GM12865 (cell line): ENCODE measurements around the gene DGKI.
A peak's percentile ranks its signal among the peaks of the same experiment; 100 is the strongest.

Experiments used
- DNase-seq: peaks from one replicate; pipeline ENCODE4 v3.0.0; 2010; ENCODE audit warnings: low read depth
- H3K4me3 ChIP-seq: 2 replicates; pipeline ENCODE4 v1.5.1; 2011; ENCODE audit warnings: mild to moderate bottlenecking, low read depth, low read length, control low read depth
- TF ChIP-seq, protein P1 (sequence below): IDR thresholded peaks from 2 replicates; pipeline ENCODE4 v1.5.1; 2011; ENCODE audit warnings: low read length, control low read depth, low read depth, inconsistent platforms; ENCODE audit not compliant: insufficient read depth; ENCODE audit errors: missing control alignments

The DGKI gene

DNA sequence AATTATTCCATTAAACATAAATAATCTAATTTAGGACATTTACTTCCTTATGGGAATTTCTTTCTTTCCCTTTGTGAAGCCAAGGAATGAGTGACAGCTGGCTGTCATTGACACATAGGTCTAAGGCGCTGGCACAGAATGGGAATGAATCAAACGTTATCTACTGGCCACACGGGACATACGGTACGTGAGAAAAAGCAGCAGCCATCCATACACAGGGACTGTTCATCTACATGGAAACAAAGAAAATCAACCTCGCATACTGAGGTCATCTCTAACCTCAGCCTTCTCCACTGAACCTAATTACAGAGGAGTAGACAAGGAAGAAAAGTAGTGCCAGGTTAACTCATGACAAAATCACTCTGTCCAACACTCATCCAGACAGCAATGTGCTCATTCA is 376.9 kb downstream of the DGKI start:
- DNase-seq, result no peak
- no peak overlapping the region for H3K4me3 ChIP-seq
- TF ChIP-seq, protein P1, sequence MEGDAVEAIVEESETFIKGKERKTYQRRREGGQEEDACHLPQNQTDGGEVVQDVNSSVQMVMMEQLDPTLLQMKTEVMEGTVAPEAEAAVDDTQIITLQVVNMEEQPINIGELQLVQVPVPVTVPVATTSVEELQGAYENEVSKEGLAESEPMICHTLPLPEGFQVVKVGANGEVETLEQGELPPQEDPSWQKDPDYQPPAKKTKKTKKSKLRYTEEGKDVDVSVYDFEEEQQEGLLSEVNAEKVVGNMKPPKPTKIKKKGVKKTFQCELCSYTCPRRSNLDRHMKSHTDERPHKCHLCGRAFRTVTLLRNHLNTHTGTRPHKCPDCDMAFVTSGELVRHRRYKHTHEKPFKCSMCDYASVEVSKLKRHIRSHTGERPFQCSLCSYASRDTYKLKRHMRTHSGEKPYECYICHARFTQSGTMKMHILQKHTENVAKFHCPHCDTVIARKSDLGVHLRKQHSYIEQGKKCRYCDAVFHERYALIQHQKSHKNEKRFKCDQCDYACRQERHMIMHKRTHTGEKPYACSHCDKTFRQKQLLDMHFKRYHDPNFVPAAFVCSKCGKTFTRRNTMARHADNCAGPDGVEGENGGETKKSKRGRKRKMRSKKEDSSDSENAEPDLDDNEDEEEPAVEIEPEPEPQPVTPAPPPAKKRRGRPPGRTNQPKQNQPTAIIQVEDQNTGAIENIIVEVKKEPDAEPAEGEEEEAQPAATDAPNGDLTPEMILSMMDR, result no peak

DNA sequence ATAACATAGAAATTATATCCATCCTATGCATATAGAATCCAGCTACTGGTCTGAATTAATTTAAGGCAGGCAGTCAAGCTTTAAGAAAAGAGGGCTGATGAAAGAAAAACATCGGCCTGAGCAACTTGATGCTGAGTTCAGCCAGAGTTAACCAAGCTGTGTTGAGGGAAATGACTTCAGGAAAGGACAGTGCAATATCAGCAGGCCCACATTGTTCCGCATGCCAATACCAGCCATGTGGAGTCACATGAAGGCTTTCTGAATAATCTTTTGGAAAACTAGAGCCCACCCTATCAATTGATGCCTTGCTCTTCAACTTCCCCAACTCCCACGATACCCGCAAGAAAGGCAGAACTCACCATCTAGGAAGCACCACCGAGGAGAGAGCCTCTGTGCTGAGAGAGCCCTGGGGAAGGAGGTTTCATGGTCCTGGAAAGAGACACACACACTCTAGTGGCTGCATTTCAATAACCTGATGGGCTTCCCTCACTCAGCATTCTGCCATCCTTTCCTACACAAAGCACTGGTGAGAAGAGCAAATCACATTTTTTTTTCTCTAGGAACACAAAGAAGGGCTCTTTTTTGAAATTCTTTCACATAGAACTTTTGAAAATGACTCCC is 377.5 kb downstream of the DGKI start:
- no peak for DNase-seq
- TF ChIP-seq, protein P1, result no peak
- H3K4me3 ChIP-seq, result no peak overlapping the region

DNA sequence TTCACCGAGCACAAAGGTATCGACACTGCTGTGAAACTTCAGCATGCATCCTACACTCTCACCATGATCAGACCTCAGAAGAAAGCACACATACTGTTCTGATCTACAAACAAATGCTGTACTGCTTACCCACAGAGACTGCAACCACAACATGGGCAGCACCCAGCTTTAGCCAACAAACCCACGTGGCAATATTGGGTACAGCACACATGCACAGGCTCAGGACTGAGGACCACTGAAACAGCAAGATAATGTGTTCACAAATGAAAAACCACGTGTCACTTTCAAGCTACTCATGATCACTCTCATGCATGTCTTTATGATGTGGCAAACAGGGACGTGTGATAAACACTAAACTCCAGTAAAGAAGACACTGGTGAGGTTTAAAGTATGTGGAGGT is 383.9 kb downstream of the DGKI start:
- TF ChIP-seq, protein P1, result no peak
- peak; percentile 18 for DNase-seq
- H3K4me3 ChIP-seq, result no peak overlapping the region

DNA sequence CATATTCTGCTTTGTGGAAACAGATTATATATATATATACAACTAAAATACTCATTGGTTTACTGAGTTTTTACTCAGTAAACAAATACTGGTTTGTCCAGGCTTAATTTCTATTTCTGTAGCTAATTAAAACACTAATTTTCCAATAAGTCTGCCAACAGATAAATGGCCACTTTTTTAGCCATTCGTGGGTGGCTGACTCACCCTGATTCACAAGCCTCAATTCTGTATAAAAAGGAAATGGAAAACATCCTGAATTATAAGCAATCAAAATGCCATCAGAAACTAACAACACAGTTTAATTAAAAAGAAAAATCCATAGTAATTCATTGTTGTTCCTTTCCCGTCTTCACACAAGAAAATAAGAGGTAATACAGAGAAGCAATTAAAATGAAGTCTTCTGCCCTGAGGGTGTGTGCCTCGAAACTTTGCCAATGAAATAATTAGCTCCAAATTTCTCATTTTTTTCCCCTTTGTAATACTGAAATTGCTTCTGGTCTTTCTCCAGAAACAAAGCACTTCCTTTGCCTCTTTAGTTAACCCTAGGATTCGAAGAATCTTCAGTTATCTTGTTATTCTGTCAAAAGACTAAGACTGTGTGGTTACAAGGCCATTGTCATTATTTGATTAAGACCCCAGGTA is 384.6 kb downstream of the DGKI start:
- DNase-seq, result no peak
- TF ChIP-seq, protein P1, result no peak

DNA sequence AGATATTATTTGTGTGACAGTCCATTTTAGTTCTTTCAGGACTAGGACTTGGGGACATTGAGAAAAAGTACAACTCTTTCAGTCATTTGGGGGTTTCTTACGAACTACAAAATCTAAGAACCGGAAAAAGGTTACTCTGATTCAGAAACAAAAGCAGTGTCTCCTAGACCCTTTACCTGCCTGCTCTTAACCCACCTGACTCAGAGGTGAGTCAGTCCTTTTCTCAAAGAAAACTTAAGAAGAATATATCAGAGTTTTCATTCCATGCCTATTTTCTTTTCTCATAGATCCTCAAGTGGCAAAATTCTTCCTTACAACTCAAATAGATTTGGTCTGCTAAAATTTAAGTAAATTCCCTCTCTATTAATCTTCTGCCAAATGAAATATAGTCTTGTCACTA is 388.4 kb downstream of the DGKI start:
- H3K4me3 ChIP-seq, result no peak overlapping the region
- TF ChIP-seq, protein P1, result no peak
- no peak for DNase-seq

More for the DNA sequence above, 384.6 kb downstream of the DGKI start:
- H3K4me3 ChIP-seq, result no peak overlapping the region

DNA sequence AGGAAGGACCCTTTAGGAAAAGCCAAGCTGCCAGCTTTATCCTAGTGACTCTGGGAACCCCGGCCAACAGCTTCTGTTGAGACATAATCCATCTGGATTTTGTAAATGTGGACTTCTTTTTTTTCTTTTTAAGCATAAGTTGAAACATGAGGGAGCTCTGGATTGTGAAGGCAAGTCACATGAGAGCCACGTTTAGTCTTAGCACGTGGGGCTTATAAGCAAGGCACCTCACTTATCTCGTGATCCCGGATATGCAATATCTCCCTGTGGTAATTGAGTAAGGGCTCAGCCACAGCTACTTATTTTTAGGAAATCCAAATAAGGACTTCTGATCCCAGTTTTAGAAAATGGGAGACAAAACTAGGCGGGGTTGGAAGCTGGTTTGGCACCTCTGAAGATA is 392.0 kb downstream of the DGKI start:
- no peak overlapping the region for H3K4me3 ChIP-seq
- DNase-seq, result no peak
- TF ChIP-seq, protein P1, result no peak
